OCI-LY3 (cell line): ENCODE measurements around the gene UBAC2.

Experiments used
- EZH2phosphoT487 ChIP-seq: fragments of 200-600 bp; shearing (Covaris generic); IDR thresholded peaks from 2 replicates; pipeline ENCODE4 v1.6.1; 2018; ENCODE audit warnings: antibody characterized with exemption, mixed run types, low read depth
- TF ChIP-seq, protein P1 (sequence below): fragments of 200-600, 300-600 bp; sonication (generic); IDR thresholded peaks from 2 replicates; pipeline ENCODE4 v1.5.1; 2014; ENCODE audit warnings: antibody characterized with exemption, low read length, low read depth

- TF ChIP-seq, protein P1, sequence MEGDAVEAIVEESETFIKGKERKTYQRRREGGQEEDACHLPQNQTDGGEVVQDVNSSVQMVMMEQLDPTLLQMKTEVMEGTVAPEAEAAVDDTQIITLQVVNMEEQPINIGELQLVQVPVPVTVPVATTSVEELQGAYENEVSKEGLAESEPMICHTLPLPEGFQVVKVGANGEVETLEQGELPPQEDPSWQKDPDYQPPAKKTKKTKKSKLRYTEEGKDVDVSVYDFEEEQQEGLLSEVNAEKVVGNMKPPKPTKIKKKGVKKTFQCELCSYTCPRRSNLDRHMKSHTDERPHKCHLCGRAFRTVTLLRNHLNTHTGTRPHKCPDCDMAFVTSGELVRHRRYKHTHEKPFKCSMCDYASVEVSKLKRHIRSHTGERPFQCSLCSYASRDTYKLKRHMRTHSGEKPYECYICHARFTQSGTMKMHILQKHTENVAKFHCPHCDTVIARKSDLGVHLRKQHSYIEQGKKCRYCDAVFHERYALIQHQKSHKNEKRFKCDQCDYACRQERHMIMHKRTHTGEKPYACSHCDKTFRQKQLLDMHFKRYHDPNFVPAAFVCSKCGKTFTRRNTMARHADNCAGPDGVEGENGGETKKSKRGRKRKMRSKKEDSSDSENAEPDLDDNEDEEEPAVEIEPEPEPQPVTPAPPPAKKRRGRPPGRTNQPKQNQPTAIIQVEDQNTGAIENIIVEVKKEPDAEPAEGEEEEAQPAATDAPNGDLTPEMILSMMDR = no peak
- no peak for TF ChIP-seq EZH2phosphoT487
These were observed 44.8 kb upstream of the UBAC2 start for GRCh38 chr13:99155821-99156220.
